GM20000 (cell line): ENCODE measurements around the gene ARNT2.

Source experiments
- DNase-seq: peaks from one replicate; pipeline ENCODE4 v3.0.0; 2012; ENCODE audit warnings: low spot score
- CTCF ChIP-seq: IDR thresholded peaks from 2 replicates; pipeline ENCODE4 v1.5.1; 2012; ENCODE audit warnings: mild to moderate bottlenecking, control low read depth; ENCODE audit errors: extremely low read depth, missing control alignments

ARNT2 gene

GRCh38 chr15:80584561-80584964, 180.4 kb downstream of the ARNT2 start:
- TF ChIP-seq CTCF = no peak
- DNase-seq = no peak

- no peak for DNase-seq
- TF ChIP-seq CTCF = no peak
Measured at GRCh38 chr15:80584973-80585525, 180.9 kb downstream of the ARNT2 start.

GRCh38 chr15:80585544-80586018, 181.4 kb downstream of the ARNT2 start:
- TF ChIP-seq CTCF = no peak
- no peak for DNase-seq

GRCh38 chr15:80586161-80586560, 182.0 kb downstream of the ARNT2 start:
- no peak for DNase-seq
- no peak for TF ChIP-seq CTCF

GRCh38 chr15:80587007-80587406, 182.8 kb downstream of the ARNT2 start:
- no peak for TF ChIP-seq CTCF
- DNase-seq = no peak

- TF ChIP-seq CTCF = no peak
Measured at GRCh38 chr15:80587816-80588456, 183.8 kb downstream of the ARNT2 start.

GRCh38 chr15:80588801-80589200, 184.6 kb downstream of the ARNT2 start:
- TF ChIP-seq CTCF = no peak
- DNase-seq = no peak

More at GRCh38 chr15:80587816-80588456, 183.8 kb downstream of the ARNT2 start:
- no peak for DNase-seq
